GM23248 (cell line): ENCODE measurements around the gene NAV3. TPM values are rescaled to one million over a fixed set of nuclear protein-coding genes. Genes with fewer than 3 reads are reported as not detected.

ENCODE experiments used
- DNase-seq: peaks from one replicate; pipeline ENCODE4 v3.0.0-alpha.2; 2015
- H2AFZ ChIP-seq: fragments of 200-600 bp; sonication (generic); 2 replicates; pipeline ENCODE4 v1.6.1; 2016; ENCODE audit warnings: antibody characterized with exemption
- H3F3A ChIP-seq: fragments of 200-600 bp; sonication (generic); 2 replicates; pipeline ENCODE4 v1.6.1; 2016; ENCODE audit warnings: mild to moderate bottlenecking, antibody characterized with exemption, mixed run types; ENCODE audit not compliant: insufficient read depth
- H3K27ac ChIP-seq: fragments of 200-600 bp; sonication (generic); 2 replicates; pipeline ENCODE4 v1.5.1; 2016; ENCODE audit warnings: mild to moderate bottlenecking
- H3K27me3 ChIP-seq: fragments of 200-600 bp; sonication (generic); replicated peaks from 2 replicates; pipeline ENCODE4 v1.6.1; 2016; ENCODE audit warnings: mild to moderate bottlenecking; ENCODE audit not compliant: insufficient read depth
- H3K36me3 ChIP-seq: fragments of 200-600 bp; sonication (generic); 2 replicates; pipeline ENCODE4 v1.6.1; 2016; ENCODE audit warnings: low read depth, mild to moderate bottlenecking
- H3K4me1 ChIP-seq: fragments of 200-600 bp; sonication (generic); 2 replicates; pipeline ENCODE4 v1.6.1; 2016; ENCODE audit warnings: mild to moderate bottlenecking; ENCODE audit not compliant: insufficient read depth
- H3K4me2 ChIP-seq: fragments of 200-600 bp; sonication (generic); one replicate; pipeline ENCODE4 v1.6.1; 2016; ENCODE audit warnings: mild to moderate bottlenecking; ENCODE audit not compliant: unreplicated experiment
- H3K4me3 ChIP-seq: fragments of 200-600 bp; sonication (generic); 2 replicates; pipeline ENCODE4 v1.5.1; 2016; ENCODE audit warnings: mild to moderate bottlenecking
- H3K79me2 ChIP-seq: fragments of 200-600 bp; sonication (generic); 2 replicates; pipeline ENCODE4 v1.6.1; 2016; ENCODE audit warnings: mild to moderate bottlenecking; ENCODE audit not compliant: insufficient read depth
- H3K9ac ChIP-seq: fragments of 200-600 bp; sonication (generic); 2 replicates; pipeline ENCODE4 v1.6.1; 2016; ENCODE audit warnings: mild to moderate bottlenecking
- H3K9me2 ChIP-seq: fragments of 200-600 bp; sonication (generic); 2 replicates; pipeline ENCODE4 v1.6.1; 2016; ENCODE audit warnings: mixed run types, mild to moderate bottlenecking, moderate library complexity; ENCODE audit not compliant: insufficient read depth
- H3K9me3 ChIP-seq: fragments of 200-600 bp; sonication (generic); one replicate; pipeline ENCODE4 v1.6.1; 2017; ENCODE audit warnings: low read depth
- H4K20me1 ChIP-seq: fragments of 200-600 bp; sonication (generic); 2 replicates; pipeline ENCODE4 v1.6.0; 2016; ENCODE audit not compliant: insufficient read depth
- EZH2 ChIP-seq: fragments of 200-600 bp; sonication (generic); IDR thresholded peaks from 2 replicates; pipeline ENCODE4 v1.6.1; 2018; ENCODE audit warnings: antibody characterized with exemption, mild to moderate bottlenecking; ENCODE audit not compliant: insufficient read depth, poor library complexity, severe bottlenecking
- EZH2phosphoT487 ChIP-seq: fragments of 200-600 bp; sonication (generic); IDR thresholded peaks from 2 replicates; pipeline ENCODE4 v1.6.1; 2018; ENCODE audit warnings: antibody characterized with exemption, moderate library complexity, mild to moderate bottlenecking, low read depth; ENCODE audit not compliant: insufficient read depth
- WGBS, 2 experiments: methylation state at CpG; one replicate each; pipeline ENCODE4 v1.1.6; 2015 to 2017; ENCODE audit warnings: low lambda C conversion rate in 2 of 2, low coverage in 1 of 2; ENCODE audit errors: missing lambda C conversion rate in 2 of 2; 5-methylcytosine and 5-hydroxymethylcytosine counted together
- in situ Hi-C: fragments of 300-500 bp; cut with MboI; formaldehyde crosslinking; loops from 2 replicates; pipeline ENCODE4 v1.15.0; 2020
- polyA plus RNA-seq: library from polyadenylated mRNA; unstranded; fragments of >200 nt; fragmentation: Nextera tagmentation; extraction: Ambion mirVana; gene quantifications from 2 replicates; pipeline ENCODE4 v1.2.1, GENCODE V29; 2016
- total RNA-seq: library from RNA; depleted of rRNA; stranded (reverse); fragments of >200 nt; shearing (Covaris generic); gene quantifications from 2 replicates; pipeline ENCODE4 v1.2.3, GENCODE V29; 2014

Gene NAV3
- total and polyA plus RNA-seq, 2 experiments from 2014 or later = 24.2 to 69.9 TPM

DNA sequence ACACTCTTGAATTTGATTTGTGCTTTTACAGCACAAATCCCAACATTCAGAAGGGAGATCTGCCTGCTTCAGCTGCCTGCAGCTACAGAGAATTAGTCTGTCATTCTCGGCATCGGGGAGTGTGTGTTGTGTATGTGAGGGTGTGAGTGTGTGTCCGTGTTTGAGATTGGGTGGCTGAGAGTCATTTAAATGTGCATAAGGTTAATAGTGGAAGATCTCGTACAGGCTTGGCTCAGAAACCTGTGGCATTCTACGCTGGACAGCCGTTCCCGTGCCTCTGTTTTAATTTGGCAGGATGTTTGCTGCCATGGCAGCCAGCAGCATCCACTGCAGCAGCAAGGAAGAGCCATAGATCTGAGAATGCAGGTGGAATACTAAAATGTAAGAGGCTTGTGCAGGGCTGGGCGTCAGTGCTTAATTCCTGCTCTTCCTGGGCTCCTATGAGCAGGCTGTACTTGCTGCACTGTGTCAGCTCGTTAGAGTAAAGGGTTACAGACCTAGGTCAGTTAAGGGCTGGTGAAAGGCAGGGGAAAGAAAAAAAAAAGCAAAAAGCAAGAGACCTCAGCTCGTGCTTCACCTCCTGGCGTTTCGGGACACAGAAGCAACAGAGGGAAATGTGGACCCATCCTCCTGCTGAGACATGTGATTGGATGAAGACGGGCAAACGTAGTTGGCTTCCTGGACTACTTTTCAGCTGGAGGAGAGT is 205.4 kb downstream of the NAV3 start:
- no peaks in the 10 kb centered on the region for H3K27me3 ChIP-seq
- H3K9me2 ChIP-seq = no peaks in the 10 kb centered on the region
- TF ChIP-seq EZH2phosphoT487 = no peak
- no peak for TF ChIP-seq EZH2
- H3K9ac ChIP-seq = no peak overlapping the region
- H3K9me3 ChIP-seq = no peaks in the 10 kb centered on the region
- H3K36me3 ChIP-seq = peaks cover 20% of the 10 kb centered on the region
- peaks cover 24% of the 10 kb centered on the region for H3K79me2 ChIP-seq
- H4K20me1 ChIP-seq = no peaks in the 10 kb centered on the region
- no peak overlapping the region for H2AFZ ChIP-seq
- in situ Hi-C loops = no loop called here
- H3K4me2 ChIP-seq = no peak overlapping the region
- no peak overlapping the region for H3K4me3 ChIP-seq
- H3F3A ChIP-seq = peaks cover 36% of the 10 kb centered on the region
- H3K27ac ChIP-seq = no peak overlapping the region
- peaks cover 37% of the 10 kb centered on the region for H3K4me1 ChIP-seq
- WGBS, 2 experiments = 86 to 87% methylated on average over 14 of the region's 14 CpGs
- DNase-seq = no peak

DNA sequence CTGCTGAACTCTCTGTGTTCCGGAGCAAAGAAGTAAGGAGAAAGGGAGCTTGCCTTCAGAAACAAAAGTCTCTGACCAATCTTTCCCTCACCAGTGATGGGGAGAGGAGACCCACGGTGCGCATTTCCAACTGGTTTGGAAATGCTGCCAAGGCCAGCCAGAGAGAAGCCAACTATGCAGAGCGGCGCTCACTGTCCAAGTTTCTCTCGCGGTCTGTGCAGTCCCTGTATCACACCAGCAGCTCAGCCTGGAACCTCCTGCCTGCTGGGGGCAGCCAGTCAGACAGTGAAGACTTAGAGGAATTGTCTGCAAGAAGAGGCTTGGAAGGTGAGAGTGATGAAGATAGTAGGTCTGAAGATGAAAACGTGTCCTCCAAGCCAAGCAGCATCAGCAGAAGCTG is 206.2 kb downstream of the NAV3 start:
- WGBS, 2 experiments = 97 to 99% methylated on average over 8 of the region's 8 CpGs
- in situ Hi-C loops = no loop called here

DNA sequence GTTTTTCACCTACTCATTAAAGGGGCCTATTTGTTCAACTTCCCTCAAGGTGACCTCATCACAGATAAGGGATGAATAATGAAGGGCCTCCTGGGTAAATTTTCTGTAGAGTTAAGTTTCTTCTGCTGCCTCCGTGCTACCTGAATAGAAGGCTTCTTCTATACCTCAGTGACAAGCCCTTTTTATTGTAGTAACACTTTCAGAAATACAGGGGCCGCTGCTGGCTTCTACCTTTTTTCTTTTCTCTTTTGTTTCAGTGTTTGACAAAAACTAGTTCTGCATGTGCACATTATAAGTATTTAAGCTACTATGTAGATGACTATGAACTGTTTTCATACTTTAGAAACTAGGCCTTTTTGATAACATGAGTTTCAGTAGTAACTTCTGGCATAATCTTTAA is 207.0 kb downstream of the NAV3 start:
- in situ Hi-C loops = no loop called here
- no peak overlapping the region for H3K27ac ChIP-seq
- TF ChIP-seq EZH2phosphoT487 (no peak), EZH2 (no peak)

More for the DNA sequence above, 206.2 kb downstream of the NAV3 start:
- H3K9ac ChIP-seq = no peak overlapping the region
- H3K36me3 ChIP-seq = peaks cover 17% of the 10 kb centered on the region
- H3K9me3 ChIP-seq = no peaks in the 10 kb centered on the region
- peaks cover 29% of the 10 kb centered on the region for H3K79me2 ChIP-seq
- DNase-seq = no peak
- H4K20me1 ChIP-seq = no peaks in the 10 kb centered on the region
- H2AFZ ChIP-seq = no peak overlapping the region
- H3K4me3 ChIP-seq = no peak overlapping the region
- peaks cover 37% of the 10 kb centered on the region for H3K4me1 ChIP-seq
- peaks cover 36% of the 10 kb centered on the region for H3F3A ChIP-seq
- no peaks in the 10 kb centered on the region for H3K27me3 ChIP-seq
- H3K9me2 ChIP-seq = no peaks in the 10 kb centered on the region
- no peak overlapping the region for H3K4me2 ChIP-seq
- no peak overlapping the region for H3K27ac ChIP-seq
- no peak for TF ChIP-seq EZH2
- TF ChIP-seq EZH2phosphoT487 = no peak

DNA sequence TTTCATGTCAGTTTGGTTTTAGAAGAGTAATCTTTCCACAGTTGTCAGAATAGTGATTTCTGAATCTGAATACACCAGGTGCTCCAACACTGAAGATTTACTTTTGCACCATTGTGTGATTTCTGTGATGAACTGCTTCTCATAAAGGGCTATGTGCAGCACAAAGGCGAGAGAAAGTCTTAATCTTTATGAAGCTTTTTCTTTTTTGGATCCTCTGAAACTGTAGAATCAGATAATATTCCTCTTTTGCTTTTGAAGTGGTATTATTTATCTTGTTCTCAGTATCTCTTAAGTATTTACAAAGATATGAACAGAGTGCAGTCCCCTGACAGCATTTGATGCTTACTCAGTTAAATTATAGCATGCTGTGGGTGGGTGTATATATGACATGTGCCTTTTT is 207.8 kb downstream of the NAV3 start:
- Histone ChIP-seq H3K9me2 (no peaks in the 10 kb centered on the region), H3K27me3 (no peaks in the 10 kb centered on the region), H3K4me3 (no peak overlapping the region), H4K20me1 (no peaks in the 10 kb centered on the region), H3F3A (peaks cover 20% of the 10 kb centered on the region; the same call in 1 of the 2 replicates), H3K9ac (no peak overlapping the region), H3K79me2 (peaks cover 46% of the 10 kb centered on the region), H3K4me1 (peaks cover 27% of the 10 kb centered on the region), H3K9me3 (no peaks in the 10 kb centered on the region), H2AFZ (no peak overlapping the region), H3K4me2 (no peak overlapping the region), H3K36me3 (peaks cover 13% of the 10 kb centered on the region), H3K27ac (no peak overlapping the region)
- in situ Hi-C loops = no loop called here
- WGBS, 2 experiments = 96 to 97% methylated on average over 1 of the region's 1 CpG
- DNase-seq = no peak
- TF ChIP-seq EZH2 = no peak
- TF ChIP-seq EZH2phosphoT487 = no peak

More for the DNA sequence above, 207.0 kb downstream of the NAV3 start:
- no peak overlapping the region for H3K4me2 ChIP-seq
- peaks cover 17% of the 10 kb centered on the region for H3K36me3 ChIP-seq
- H3K9me3 ChIP-seq = no peaks in the 10 kb centered on the region
- no peak overlapping the region for H2AFZ ChIP-seq
- H3K4me3 ChIP-seq = no peak overlapping the region
- no peaks in the 10 kb centered on the region for H3K27me3 ChIP-seq
- no peak overlapping the region for H3K9ac ChIP-seq
- peaks cover 38% of the 10 kb centered on the region for H3K79me2 ChIP-seq
- H3K4me1 ChIP-seq = peaks cover 36% of the 10 kb centered on the region
- no peaks in the 10 kb centered on the region for H4K20me1 ChIP-seq
- no peaks in the 10 kb centered on the region for H3K9me2 ChIP-seq
- no peak for DNase-seq
- peaks cover 27% of the 10 kb centered on the region; the same call in 1 of the 2 replicates for H3F3A ChIP-seq
- 98% methylated on average over 2 of the region's 2 CpGs for WGBS, 2 experiments

DNA sequence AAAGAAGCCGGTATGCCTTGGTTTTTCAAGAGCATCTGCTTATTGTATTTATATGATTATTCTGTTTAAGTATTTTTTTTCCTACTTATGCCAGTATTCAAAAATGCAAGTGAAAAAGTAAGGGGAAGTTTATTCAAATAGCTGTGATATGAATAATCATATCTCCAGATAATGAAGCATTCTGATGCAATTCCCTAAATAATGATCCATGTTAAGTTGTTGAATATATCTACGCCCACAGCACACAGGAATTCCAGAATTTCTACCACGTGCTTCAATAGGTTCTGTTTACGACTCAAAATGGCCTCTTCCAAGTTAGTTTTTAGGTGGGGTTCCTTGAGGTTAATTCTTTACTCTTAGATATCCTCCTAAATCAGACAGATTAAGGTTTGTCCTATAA is 208.3 kb downstream of the NAV3 start:
- H3K36me3 ChIP-seq = peaks cover 13% of the 10 kb centered on the region
- H3K27me3 ChIP-seq = no peaks in the 10 kb centered on the region
- peaks cover 50% of the 10 kb centered on the region for H3K79me2 ChIP-seq
- H3K4me1 ChIP-seq = peaks cover 23% of the 10 kb centered on the region
- no peaks in the 10 kb centered on the region for H4K20me1 ChIP-seq
- H3K4me3 ChIP-seq = no peak overlapping the region
- H3K9me2 ChIP-seq = no peaks in the 10 kb centered on the region
- no peak for DNase-seq
- H3K9me3 ChIP-seq = no peaks in the 10 kb centered on the region
- WGBS, 2 experiments = 86 to 87% methylated on average over 4 of the region's 4 CpGs
- H3K9ac ChIP-seq = no peak overlapping the region
- H3F3A ChIP-seq = peaks cover 16% of the 10 kb centered on the region; the same call in 1 of the 2 replicates
- no peak overlapping the region for H3K27ac ChIP-seq
- no peak for TF ChIP-seq EZH2
- no peak for TF ChIP-seq EZH2phosphoT487
- in situ Hi-C loops = no loop called here
- H2AFZ ChIP-seq = no peak overlapping the region
- H3K4me2 ChIP-seq = no peak overlapping the region
